Measurements from ENCODE around the gene LRTM1.

LRTM1 gene

GRCh38 chr3:54966979-54967378, 39.1 kb upstream of the LRTM1 start:
- no peak overlapping the region for H3K4me3 ChIP-seq (ENCODE audit: low read depth in 1 of 2, low read length in 2 of 2)
- no peak for ATAC-seq (ENCODE audit: insufficient read depth, low read depth)

DNA sequence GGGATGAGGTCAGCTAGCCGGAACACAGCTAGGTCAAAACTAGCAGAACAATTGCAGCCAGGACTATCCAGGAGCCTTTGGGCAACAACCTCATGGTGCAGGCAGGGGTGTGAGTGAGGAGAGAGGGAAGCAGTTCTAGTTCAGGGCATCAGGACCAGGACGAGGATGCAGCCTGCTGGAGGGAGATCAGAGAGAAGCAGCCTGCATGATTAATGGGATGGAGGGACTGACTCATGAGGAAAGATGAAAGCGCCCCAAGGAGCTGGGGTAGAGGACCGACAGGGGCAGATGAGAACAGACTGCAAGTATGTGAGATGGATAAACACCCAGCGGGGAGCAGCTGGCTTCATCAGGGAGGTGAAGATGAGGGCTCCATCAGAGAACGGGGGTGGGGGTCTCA, 37.9 kb upstream of the LRTM1 start:
- Histone ChIP-seq H3K9me3 (ENCODE audit: insufficient read depth, low read length, severe bottlenecking) (no peaks in the 10 kb centered on the region), H3K27me3 (ENCODE audit: insufficient read depth, low read length, poor library complexity) (peaks cover 4% of the 10 kb centered on the region), H3K4me1 (ENCODE audit: insufficient read depth, low read length) (no peaks in the 10 kb centered on the region), H3K9ac (ENCODE audit: low read depth, low read length) (no peak overlapping the region), H4K20me1 (ENCODE audit: insufficient read depth, low read length) (no peaks in the 10 kb centered on the region), H3K79me2 (ENCODE audit: insufficient read depth, low read length) (no peaks in the 10 kb centered on the region), H3K4me3 (ENCODE audit: low read depth in 1 of 2, low read length in 2 of 2) (no peak overlapping the region), H3K4me2 (ENCODE audit: insufficient read depth, low read length) (no peak overlapping the region), H3K36me3 (ENCODE audit: insufficient read depth, low read length) (no peaks in the 10 kb centered on the region), H2AFZ (ENCODE audit: low read depth, low read length) (no peak overlapping the region), H3K27ac (ENCODE audit: low read length) (no peak overlapping the region)
- TF ChIP-seq EZH2 (IDR thresholded peaks at IDR 0.05; ENCODE audit: borderline replicate concordance, low read depth, low read length, severe bottlenecking) = no peak
- no peak for TF ChIP-seq CTCF (IDR thresholded peaks at IDR 0.05; ENCODE audit: borderline replicate concordance, extremely low read depth, low read length, poor library complexity, severe bottlenecking)
- ATAC-seq (ENCODE audit: insufficient read depth, low read depth) (no peak), DNase-seq (no peak)

More at GRCh38 chr3:54966979-54967378, 39.1 kb upstream of the LRTM1 start:
- DNase-seq = no peak
- Histone ChIP-seq H3K9ac (ENCODE audit: low read depth, low read length) (no peak overlapping the region), H3K4me2 (ENCODE audit: insufficient read depth, low read length) (no peak overlapping the region), H3K79me2 (ENCODE audit: insufficient read depth, low read length) (no peaks in the 10 kb centered on the region), H3K36me3 (ENCODE audit: insufficient read depth, low read length) (no peaks in the 10 kb centered on the region), H3K27me3 (ENCODE audit: insufficient read depth, low read length, poor library complexity) (peaks cover 4% of the 10 kb centered on the region), H3K4me1 (ENCODE audit: insufficient read depth, low read length) (no peaks in the 10 kb centered on the region), H3K9me3 (ENCODE audit: insufficient read depth, low read length, severe bottlenecking) (no peaks in the 10 kb centered on the region), H4K20me1 (ENCODE audit: insufficient read depth, low read length) (no peaks in the 10 kb centered on the region), H2AFZ (ENCODE audit: low read depth, low read length) (no peak overlapping the region), H3K27ac (ENCODE audit: low read length) (no peak overlapping the region)
- TF ChIP-seq EZH2 (IDR thresholded peaks at IDR 0.05; ENCODE audit: borderline replicate concordance, low read depth, low read length, severe bottlenecking) (no peak), CTCF (IDR thresholded peaks at IDR 0.05; ENCODE audit: borderline replicate concordance, extremely low read depth, low read length, poor library complexity, severe bottlenecking) (no peak)

GRCh38 chr3:54964081-54964480, 36.2 kb upstream of the LRTM1 start:
- no peaks in the 10 kb centered on the region for H3K36me3 ChIP-seq (ENCODE audit: insufficient read depth, low read length)
- H3K9me3 ChIP-seq (ENCODE audit: insufficient read depth, low read length, severe bottlenecking) = no peaks in the 10 kb centered on the region
- no peak for ATAC-seq (ENCODE audit: insufficient read depth, low read depth)
- DNase-seq = no peak
- peaks cover 4% of the 10 kb centered on the region for H3K27me3 ChIP-seq (ENCODE audit: insufficient read depth, low read length, poor library complexity)
- no peak overlapping the region for H2AFZ ChIP-seq (ENCODE audit: low read depth, low read length)
- H3K9ac ChIP-seq (ENCODE audit: low read depth, low read length) = no peak overlapping the region
- H3K79me2 ChIP-seq (ENCODE audit: insufficient read depth, low read length) = no peaks in the 10 kb centered on the region
- H3K27ac ChIP-seq (ENCODE audit: low read length) = no peak overlapping the region
- no peak overlapping the region for H3K4me2 ChIP-seq (ENCODE audit: insufficient read depth, low read length)
- H4K20me1 ChIP-seq (ENCODE audit: insufficient read depth, low read length) = no peaks in the 10 kb centered on the region
- no peak overlapping the region for H3K4me3 ChIP-seq (ENCODE audit: low read depth in 1 of 2, low read length in 2 of 2)
- H3K4me1 ChIP-seq (ENCODE audit: insufficient read depth, low read length) = no peaks in the 10 kb centered on the region
- TF ChIP-seq EZH2 (IDR thresholded peaks at IDR 0.05; ENCODE audit: borderline replicate concordance, low read depth, low read length, severe bottlenecking) (no peak), CTCF (IDR thresholded peaks at IDR 0.05; ENCODE audit: borderline replicate concordance, extremely low read depth, low read length, poor library complexity, severe bottlenecking) (no peak)

DNA sequence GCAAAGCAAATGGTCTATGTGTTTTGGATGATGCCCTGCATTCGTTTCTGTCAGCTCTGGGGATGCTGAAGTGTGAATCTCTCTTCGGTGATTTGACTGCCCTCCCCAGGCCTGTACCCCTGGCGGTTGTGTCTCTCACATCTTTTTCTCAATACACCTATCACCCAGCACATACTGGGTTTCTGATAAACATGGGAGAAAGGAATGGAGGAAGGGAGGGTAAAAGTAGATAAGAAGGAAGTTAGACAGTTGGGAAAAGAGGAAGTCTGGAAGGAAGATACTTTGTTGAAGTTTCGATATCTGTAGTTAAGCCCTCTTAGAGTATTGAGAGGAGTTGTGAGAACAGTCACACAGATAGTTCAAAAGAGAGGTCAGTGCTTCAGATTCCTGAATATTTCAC, 35.8 kb upstream of the LRTM1 start:
- no peaks in the 10 kb centered on the region for H3K9me3 ChIP-seq (ENCODE audit: insufficient read depth, low read length, severe bottlenecking)
- ATAC-seq (ENCODE audit: insufficient read depth, low read depth) = no peak
- H3K4me1 ChIP-seq (ENCODE audit: insufficient read depth, low read length) = no peaks in the 10 kb centered on the region
- peaks cover 4% of the 10 kb centered on the region for H3K27me3 ChIP-seq (ENCODE audit: insufficient read depth, low read length, poor library complexity)
- no peak overlapping the region for H3K4me3 ChIP-seq (ENCODE audit: low read depth in 1 of 2, low read length in 2 of 2)
- H3K4me2 ChIP-seq (ENCODE audit: insufficient read depth, low read length) = no peak overlapping the region
- H2AFZ ChIP-seq (ENCODE audit: low read depth, low read length) = no peak overlapping the region
- no peaks in the 10 kb centered on the region for H3K36me3 ChIP-seq (ENCODE audit: insufficient read depth, low read length)
- no peaks in the 10 kb centered on the region for H3K79me2 ChIP-seq (ENCODE audit: insufficient read depth, low read length)
- no peak overlapping the region for H3K9ac ChIP-seq (ENCODE audit: low read depth, low read length)
- H3K27ac ChIP-seq (ENCODE audit: low read length) = no peak overlapping the region
- no peak for DNase-seq
- TF ChIP-seq EZH2 (IDR thresholded peaks at IDR 0.05; ENCODE audit: borderline replicate concordance, low read depth, low read length, severe bottlenecking) (no peak), CTCF (IDR thresholded peaks at IDR 0.05; ENCODE audit: borderline replicate concordance, extremely low read depth, low read length, poor library complexity, severe bottlenecking) (no peak)
- H4K20me1 ChIP-seq (ENCODE audit: insufficient read depth, low read length) = no peaks in the 10 kb centered on the region
